Suppressor macrophage (primary cell): Measurements from ENCODE around the gene PLEKHG1.

Experiments
- DNase-seq, 4 experiments: peaks; one replicate each; pipeline ENCODE4 v3.0.0-alpha.2; 2020 to 2022

PLEKHG1 gene

GRCh38 chr6:150620763-150621162, 21.1 kb downstream of the PLEKHG1 start:
- no peak for DNase-seq

GRCh38 chr6:150622476-150622875, 22.8 kb downstream of the PLEKHG1 start:
- no peak for DNase-seq

GRCh38 chr6:150622941-150623874, 23.5 kb downstream of the PLEKHG1 start:
- DNase-seq = peak; percentile 49 to 85 (median 72)

GRCh38 chr6:150624191-150624590, 24.5 kb downstream of the PLEKHG1 start:
- DNase-seq = no peak

- DNase-seq = no peak
These were observed 26.2 kb downstream of the PLEKHG1 start for GRCh38 chr6:150625927-150626326.

GRCh38 chr6:150627154-150627553, 27.5 kb downstream of the PLEKHG1 start:
- DNase-seq = no peak

- no peak for DNase-seq
These were observed 27.9 kb downstream of the PLEKHG1 start for GRCh38 chr6:150627585-150628025.

- DNase-seq = no peak
These were observed 29.2 kb downstream of the PLEKHG1 start for GRCh38 chr6:150628908-150629307.

- peak in 3 of 4 experiments; percentile 2 to 10 (median 7) for DNase-seq
These were observed 31.7 kb downstream of the PLEKHG1 start for GRCh38 chr6:150631283-150631983.

GRCh38 chr6:150631984-150632642, 32.4 kb downstream of the PLEKHG1 start:
- no peak for DNase-seq

- peak in 1 of 4 experiments; percentile 6 for DNase-seq
These were observed 33.2 kb downstream of the PLEKHG1 start for GRCh38 chr6:150632785-150633485.

- DNase-seq = no peak
These were observed 33.8 kb downstream of the PLEKHG1 start for GRCh38 chr6:150633486-150633834.

- DNase-seq = no peak
These were observed 34.7 kb downstream of the PLEKHG1 start for GRCh38 chr6:150634176-150634963.

- DNase-seq = no peak
These were observed 35.2 kb downstream of the PLEKHG1 start for GRCh38 chr6:150634964-150635292.

- no peak for DNase-seq
These were observed 36.3 kb downstream of the PLEKHG1 start for GRCh38 chr6:150635906-150636514.

GRCh38 chr6:150636808-150637207, 37.1 kb downstream of the PLEKHG1 start:
- DNase-seq = no peak

GRCh38 chr6:150637266-150637665, 37.6 kb downstream of the PLEKHG1 start:
- DNase-seq = no peak

GRCh38 chr6:150638267-150638666, 38.6 kb downstream of the PLEKHG1 start:
- no peak for DNase-seq

- no peak for DNase-seq
These were observed 39.1 kb downstream of the PLEKHG1 start for GRCh38 chr6:150638765-150639164.

GRCh38 chr6:150639823-150640331, 40.2 kb downstream of the PLEKHG1 start:
- DNase-seq = no peak

- no peak for DNase-seq
These were observed 41.0 kb downstream of the PLEKHG1 start for GRCh38 chr6:150640556-150641209.
